GM12865 (cell line): ENCODE measurements around the gene ATP10B.

Experiments used
- DNase-seq: peaks from one replicate; pipeline ENCODE4 v3.0.0; 2010; ENCODE audit warnings: low read depth
- H3K4me3 ChIP-seq: 2 replicates; pipeline ENCODE4 v1.5.1; 2011; ENCODE audit warnings: mild to moderate bottlenecking, low read depth, low read length, control low read depth
- TF ChIP-seq, protein P1 (sequence below): IDR thresholded peaks from 2 replicates; pipeline ENCODE4 v1.5.1; 2011; ENCODE audit warnings: low read length, control low read depth, low read depth, inconsistent platforms; ENCODE audit not compliant: insufficient read depth; ENCODE audit errors: missing control alignments

Gene ATP10B

GRCh38 chr5:160523502-160524163 lies 328.4 kb downstream of the ATP10B start:
- TF ChIP-seq, protein P1, sequence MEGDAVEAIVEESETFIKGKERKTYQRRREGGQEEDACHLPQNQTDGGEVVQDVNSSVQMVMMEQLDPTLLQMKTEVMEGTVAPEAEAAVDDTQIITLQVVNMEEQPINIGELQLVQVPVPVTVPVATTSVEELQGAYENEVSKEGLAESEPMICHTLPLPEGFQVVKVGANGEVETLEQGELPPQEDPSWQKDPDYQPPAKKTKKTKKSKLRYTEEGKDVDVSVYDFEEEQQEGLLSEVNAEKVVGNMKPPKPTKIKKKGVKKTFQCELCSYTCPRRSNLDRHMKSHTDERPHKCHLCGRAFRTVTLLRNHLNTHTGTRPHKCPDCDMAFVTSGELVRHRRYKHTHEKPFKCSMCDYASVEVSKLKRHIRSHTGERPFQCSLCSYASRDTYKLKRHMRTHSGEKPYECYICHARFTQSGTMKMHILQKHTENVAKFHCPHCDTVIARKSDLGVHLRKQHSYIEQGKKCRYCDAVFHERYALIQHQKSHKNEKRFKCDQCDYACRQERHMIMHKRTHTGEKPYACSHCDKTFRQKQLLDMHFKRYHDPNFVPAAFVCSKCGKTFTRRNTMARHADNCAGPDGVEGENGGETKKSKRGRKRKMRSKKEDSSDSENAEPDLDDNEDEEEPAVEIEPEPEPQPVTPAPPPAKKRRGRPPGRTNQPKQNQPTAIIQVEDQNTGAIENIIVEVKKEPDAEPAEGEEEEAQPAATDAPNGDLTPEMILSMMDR: no peak
- no peak overlapping the region for H3K4me3 ChIP-seq
- DNase-seq: no peak

DNA sequence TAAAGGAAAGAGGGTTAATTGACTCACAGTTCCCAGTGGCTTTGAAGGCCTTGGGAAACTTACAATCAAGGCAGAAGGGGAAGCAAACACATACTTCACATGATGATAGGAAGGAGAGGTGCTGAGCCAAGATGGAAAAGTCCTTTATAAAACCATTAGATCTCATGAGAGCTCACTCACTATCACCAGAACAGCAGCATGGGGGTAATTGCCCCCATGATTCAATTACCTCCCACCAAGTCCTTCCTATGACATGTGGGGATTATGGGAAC lies 330.7 kb downstream of the ATP10B start:
- TF ChIP-seq, protein P1: no peak
- no peak for DNase-seq
- H3K4me3 ChIP-seq: no peak overlapping the region

GRCh38 chr5:160520609-160521391 lies 331.2 kb downstream of the ATP10B start:
- DNase-seq: no peak
- no peak overlapping the region for H3K4me3 ChIP-seq
- TF ChIP-seq, protein P1: no peak

DNA sequence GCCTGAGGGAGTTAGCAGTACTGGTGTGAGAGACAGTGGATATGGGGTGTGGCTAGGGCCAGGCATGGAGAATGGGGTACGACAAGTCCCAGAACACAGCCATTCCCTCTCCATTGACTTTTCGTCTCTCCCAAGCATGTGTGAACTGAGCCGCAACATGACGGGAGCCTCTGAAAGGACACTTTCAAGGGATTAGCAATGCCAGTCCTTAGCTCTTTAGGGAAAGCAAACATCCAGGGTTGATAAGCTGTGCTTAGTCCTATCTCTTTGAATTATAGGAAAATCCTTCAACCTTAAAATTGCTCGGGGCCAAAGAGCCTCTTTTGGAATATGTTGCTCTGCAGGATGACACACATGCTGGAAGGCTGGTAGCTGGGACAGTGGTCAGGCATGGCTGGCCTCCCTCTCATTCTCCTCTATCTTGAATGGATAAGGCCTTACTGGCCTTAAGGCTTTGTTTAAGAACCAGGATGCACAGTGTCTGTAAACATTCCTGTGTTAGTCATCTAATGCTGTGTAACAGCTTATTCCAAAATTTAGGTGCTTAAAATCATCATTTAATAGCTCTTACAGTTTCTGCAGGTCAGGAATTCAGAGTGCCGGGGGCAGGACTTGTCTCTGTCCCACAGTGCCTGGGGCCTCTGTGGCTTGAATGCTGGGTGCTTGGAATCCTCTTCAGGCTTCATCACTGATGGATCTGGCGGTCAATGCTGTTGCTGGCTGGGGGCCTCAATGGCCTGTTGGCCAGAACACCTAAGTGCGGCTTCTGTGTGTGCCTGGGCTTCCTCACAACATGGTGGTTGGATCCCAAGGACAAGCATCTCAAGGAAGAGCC lies 335.1 kb downstream of the ATP10B start:
- TF ChIP-seq, protein P1: no peak
- no peak overlapping the region for H3K4me3 ChIP-seq
- no peak for DNase-seq

GRCh38 chr5:160514866-160515265 lies 337.1 kb downstream of the ATP10B start:
- H3K4me3 ChIP-seq: no peak overlapping the region
- TF ChIP-seq, protein P1: no peak
- no peak for DNase-seq

DNA sequence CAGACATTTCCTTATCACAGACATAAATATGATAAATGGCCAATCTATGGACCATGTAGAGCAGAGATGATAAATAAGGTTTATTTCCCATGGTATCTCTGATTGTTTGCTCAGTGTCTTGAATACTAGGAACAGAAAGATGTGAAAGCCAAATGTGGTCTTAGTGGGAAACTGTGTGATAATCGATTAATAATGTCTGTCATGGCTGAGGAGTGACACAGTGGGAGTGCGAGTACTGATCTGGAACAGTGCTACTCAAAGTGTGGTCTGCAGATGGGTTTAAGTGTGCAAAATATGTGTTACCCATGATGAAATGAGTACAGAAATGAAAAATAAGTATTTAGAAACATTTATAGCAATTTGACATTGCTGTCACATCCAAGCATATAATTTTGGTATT lies 337.8 kb downstream of the ATP10B start:
- H3K4me3 ChIP-seq: no peak overlapping the region
- no peak for DNase-seq
- TF ChIP-seq, protein P1: no peak
